HEK293 (cell line): Measurements from ENCODE around the gene NMT2.

Experiments used
- HOXA7 ChIP-seq: sonication (generic); formaldehyde crosslinking; IDR thresholded peaks from 2 replicates; pipeline ENCODE4 v1.8.1; 2022; ENCODE audit warnings: missing genetic modification reagents, borderline replicate concordance
- HOXC10 ChIP-seq: sonication (generic); formaldehyde crosslinking; IDR thresholded peaks from 2 replicates; pipeline ENCODE4 v1.8.1; 2023; ENCODE audit warnings: mild to moderate bottlenecking, missing genetic modification reagents
- KLF7 ChIP-seq: fragments of 450-650 bp; formaldehyde crosslinking; IDR thresholded peaks from 2 replicates; pipeline ENCODE4 v1.5.1; 2016; ENCODE audit warnings: missing biosample characterization, missing genetic modification characterization, borderline replicate concordance
- PRDM2 ChIP-seq: fragments of 450-650 bp; formaldehyde crosslinking; IDR thresholded peaks from 2 replicates; pipeline ENCODE4 v1.5.1; 2016; ENCODE audit warnings: missing biosample characterization, missing genetic modification characterization, borderline replicate concordance
- PRDM6 ChIP-seq: fragments of 450-650 bp; formaldehyde crosslinking; IDR thresholded peaks from 2 replicates; pipeline ENCODE4 v1.5.1; 2017; ENCODE audit warnings: missing biosample characterization, missing genetic modification characterization
- SP2 ChIP-seq: fragments of 450-650 bp; formaldehyde crosslinking; IDR thresholded peaks from 2 replicates; pipeline ENCODE4 v1.5.1; 2016; ENCODE audit warnings: missing biosample characterization, missing genetic modification characterization
- SP7 ChIP-seq: fragments of 450-650 bp; formaldehyde crosslinking; IDR thresholded peaks from 2 replicates; pipeline ENCODE4 v1.5.1; 2016; ENCODE audit warnings: missing biosample characterization, missing genetic modification characterization
- WT1 ChIP-seq: fragments of 450-650 bp; formaldehyde crosslinking; IDR thresholded peaks from 2 replicates; pipeline ENCODE4 v1.5.1; 2016; ENCODE audit warnings: missing biosample characterization, missing genetic modification characterization
- ZBTB17 ChIP-seq: fragments of 450-650 bp; formaldehyde crosslinking; IDR thresholded peaks from 2 replicates; pipeline ENCODE4 v1.5.1; 2016; ENCODE audit warnings: missing biosample characterization, missing genetic modification characterization
- ZFP41 ChIP-seq: fragments of 450-650 bp; formaldehyde crosslinking; IDR thresholded peaks from 2 replicates; pipeline ENCODE4 v1.5.1; 2016; ENCODE audit warnings: missing biosample characterization, missing genetic modification characterization, borderline replicate concordance
- ZNF146 ChIP-seq: fragments of 450-650 bp; formaldehyde crosslinking; IDR thresholded peaks from 2 replicates; pipeline ENCODE4 v1.5.1; 2016; ENCODE audit warnings: missing biosample characterization, missing genetic modification characterization
- ZNF148 ChIP-seq: fragments of 450-650 bp; formaldehyde crosslinking; IDR thresholded peaks from 2 replicates; pipeline ENCODE4 v1.5.0; 2017; ENCODE audit warnings: missing biosample characterization, missing genetic modification characterization, borderline replicate concordance
- ZNF2 ChIP-seq: fragments of 450-650 bp; formaldehyde crosslinking; IDR thresholded peaks from 2 replicates; pipeline ENCODE4 v1.5.1; 2016; ENCODE audit warnings: missing biosample characterization, missing genetic modification characterization
- ZNF266 ChIP-seq: fragments of 450-650 bp; formaldehyde crosslinking; IDR thresholded peaks from 2 replicates; pipeline ENCODE4 v1.5.1; 2016; ENCODE audit warnings: missing biosample characterization, missing genetic modification characterization, low read depth
- ZNF341 ChIP-seq: fragments of 450-650 bp; formaldehyde crosslinking; IDR thresholded peaks from 2 replicates; pipeline ENCODE4; 2016; ENCODE audit warnings: low read depth, missing biosample characterization, missing genetic modification characterization
- ZNF394 ChIP-seq: fragments of 450-650 bp; formaldehyde crosslinking; IDR thresholded peaks from 2 replicates; pipeline ENCODE4 v1.5.1; 2016; ENCODE audit warnings: missing biosample characterization, missing genetic modification characterization, mild to moderate bottlenecking, moderate library complexity, borderline replicate concordance
- ZNF423 ChIP-seq: fragments of 450-650 bp; formaldehyde crosslinking; IDR thresholded peaks from 2 replicates; pipeline ENCODE4 v1.5.1; 2016; ENCODE audit warnings: missing biosample characterization, missing genetic modification characterization
- ZNF473 ChIP-seq: fragments of 450-650 bp; formaldehyde crosslinking; IDR thresholded peaks from 2 replicates; pipeline ENCODE4 v1.5.1; 2017; ENCODE audit warnings: missing biosample characterization, missing genetic modification characterization
- ZNF549 ChIP-seq: fragments of 450-650 bp; IDR thresholded peaks from 2 replicates; pipeline ENCODE4 v1.5.1; 2018; ENCODE audit warnings: missing biosample characterization, missing genetic modification characterization, mild to moderate bottlenecking, inconsistent platforms, moderate library complexity
- ZNF639 ChIP-seq: fragments of 450-650 bp; formaldehyde crosslinking; IDR thresholded peaks from 2 replicates; pipeline ENCODE4 v1.5.1; 2016; ENCODE audit warnings: missing biosample characterization, missing genetic modification characterization
- ZNF707 ChIP-seq: fragments of 450-650 bp; formaldehyde crosslinking; IDR thresholded peaks from 2 replicates; pipeline ENCODE4 v1.5.1; 2016; ENCODE audit warnings: missing biosample characterization, missing genetic modification characterization
- ZNF777 ChIP-seq: fragments of 450-650 bp; formaldehyde crosslinking; IDR thresholded peaks from 2 replicates; pipeline ENCODE4 v1.5.1; 2017; ENCODE audit warnings: missing biosample characterization, missing genetic modification characterization, borderline replicate concordance
- ZNF791 ChIP-seq: fragments of 450-650 bp; formaldehyde crosslinking; IDR thresholded peaks from 2 replicates; pipeline ENCODE4 v1.5.1; 2016; ENCODE audit warnings: missing biosample characterization, missing genetic modification characterization
- ZNF792 ChIP-seq: fragments of 450-650 bp; formaldehyde crosslinking; IDR thresholded peaks from 2 replicates; pipeline ENCODE4 v1.5.1; 2016; ENCODE audit warnings: missing biosample characterization, missing genetic modification characterization
- ZNF843 ChIP-seq: fragments of 450-650 bp; formaldehyde crosslinking; IDR thresholded peaks from 2 replicates; pipeline ENCODE4 v1.5.1; 2016; ENCODE audit warnings: missing biosample characterization, missing genetic modification characterization
- ZXDB ChIP-seq: fragments of 450-650 bp; formaldehyde crosslinking; IDR thresholded peaks from 2 replicates; pipeline ENCODE4 v1.5.1; 2016; ENCODE audit warnings: missing biosample characterization, missing genetic modification characterization
- TF ChIP-seq, protein P1 (sequence below): fragments of 450-650 bp; formaldehyde crosslinking; IDR thresholded peaks from 2 replicates; pipeline ENCODE4 v1.5.1; 2016; ENCODE audit warnings: missing biosample characterization, missing genetic modification characterization, low read depth

NMT2 gene

GRCh38 chr10:15088428-15089261 lies 79.8 kb downstream of the NMT2 start, which contains the start of gene ACBD7 (continued):
- peak; percentile 76 for TF ChIP-seq SP7
- TF ChIP-seq ZNF2 (tag by site-specific recombination) = peak; percentile 91; the same call in 1 of the 2 replicates
- TF ChIP-seq PRDM6 (tag by site-specific recombination) = no peak
- TF ChIP-seq PRDM2 = no peak
- TF ChIP-seq HOXA7 (CRISPR knock-in tag) = no peak
- no peak for TF ChIP-seq ZNF707
- peak; percentile 83 for TF ChIP-seq ZBTB17
- TF ChIP-seq SP2 (tag by site-specific recombination) = peak; percentile 85
- TF ChIP-seq, protein P1, sequence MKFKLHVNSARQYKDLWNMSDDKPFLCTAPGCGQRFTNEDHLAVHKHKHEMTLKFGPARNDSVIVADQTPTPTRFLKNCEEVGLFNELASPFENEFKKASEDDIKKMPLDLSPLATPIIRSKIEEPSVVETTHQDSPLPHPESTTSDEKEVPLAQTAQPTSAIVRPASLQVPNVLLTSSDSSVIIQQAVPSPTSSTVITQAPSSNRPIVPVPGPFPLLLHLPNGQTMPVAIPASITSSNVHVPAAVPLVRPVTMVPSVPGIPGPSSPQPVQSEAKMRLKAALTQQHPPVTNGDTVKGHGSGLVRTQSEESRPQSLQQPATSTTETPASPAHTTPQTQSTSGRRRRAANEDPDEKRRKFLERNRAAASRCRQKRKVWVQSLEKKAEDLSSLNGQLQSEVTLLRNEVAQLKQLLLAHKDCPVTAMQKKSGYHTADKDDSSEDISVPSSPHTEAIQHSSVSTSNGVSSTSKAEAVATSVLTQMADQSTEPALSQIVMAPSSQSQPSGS = no peak
- TF ChIP-seq ZNF341 (tag by site-specific recombination) = peak; percentile 97
- TF ChIP-seq ZNF792 (tag by site-specific recombination) = no peak
- peak; percentile 92 for TF ChIP-seq ZXDB (tag by site-specific recombination)
- no peak for TF ChIP-seq HOXC10
- no peak for TF ChIP-seq KLF7 (tag by site-specific recombination)
- no peak for TF ChIP-seq ZNF843 (tag by site-specific recombination)
- TF ChIP-seq ZFP41 (tag by site-specific recombination) = 0 out of 2 replicates have a peak, but pooled peaks have one; percentile 29
- TF ChIP-seq WT1 = no peak
- TF ChIP-seq ZNF146 (tag by site-specific recombination) = no peak
- peak; percentile 85 for TF ChIP-seq ZNF423
- no peak for TF ChIP-seq ZNF791
- no peak for TF ChIP-seq ZNF473 (tag by site-specific recombination)
- peak; percentile 78 for TF ChIP-seq ZNF394
- no peak for TF ChIP-seq ZNF777 (tag by site-specific recombination)
- no peak for TF ChIP-seq ZNF148
- no peak for TF ChIP-seq ZNF549 (tag by site-specific recombination)
- TF ChIP-seq ZNF266 (tag by site-specific recombination) = no peak
- no peak for TF ChIP-seq ZNF639 (tag by site-specific recombination)
